DOHH2 (cell line): ENCODE results near the gene ADPRM.
"Not testable (repeated sequence)": the region's sequence is repeated elsewhere in the genome, so short reads cannot be mapped to it uniquely, and the experiment has no call there.

ENCODE experiments used
- H3F3A ChIP-seq: fragments of 200-600 bp; sonication (generic), shearing (Covaris generic); 2 replicates; pipeline ENCODE4 v1.6.0; 2016; ENCODE audit warnings: antibody characterized with exemption, mild to moderate bottlenecking; ENCODE audit not compliant: control insufficient read depth, insufficient read depth
- H3K27ac ChIP-seq: fragments of 200-600 bp; sonication (generic); 2 replicates; pipeline ENCODE4 v1.5.1; 2014; ENCODE audit warnings: low read depth, mild to moderate bottlenecking, low read length, moderate library complexity
- H3K27me3 ChIP-seq: fragments of 200-600 bp; sonication (generic); 2 replicates; pipeline ENCODE4 v1.6.1; 2014; ENCODE audit warnings: mild to moderate bottlenecking, low read length, mixed read lengths; ENCODE audit not compliant: control insufficient read depth
- H3K36me3 ChIP-seq: fragments of 200-600 bp; sonication (generic); 2 replicates; pipeline ENCODE4 v1.6.1; 2014; ENCODE audit warnings: mild to moderate bottlenecking, low read length, moderate library complexity, mixed read lengths; ENCODE audit not compliant: control insufficient read depth
- H3K4me1 ChIP-seq: fragments of 200-600 bp; sonication (generic); 2 replicates; pipeline ENCODE4 v1.6.1; 2014; ENCODE audit warnings: mild to moderate bottlenecking, low read length, mixed read lengths; ENCODE audit not compliant: control insufficient read depth
- H3K4me2 ChIP-seq: fragments of 200-600 bp; sonication (generic); 2 replicates; pipeline ENCODE4 v1.6.0; 2014; ENCODE audit warnings: mild to moderate bottlenecking, low read length, moderate library complexity
- H3K4me3 ChIP-seq: fragments of 200-600 bp; sonication (generic); 2 replicates; pipeline ENCODE4 v1.5.1; 2014; ENCODE audit warnings: mild to moderate bottlenecking, low read length, mixed read lengths
- H3K79me2 ChIP-seq: fragments of 200-600 bp; sonication (generic); 2 replicates; pipeline ENCODE4 v1.6.1; 2014; ENCODE audit warnings: mild to moderate bottlenecking, low read length, mixed read lengths; ENCODE audit not compliant: control insufficient read depth
- H3K9me2 ChIP-seq: fragments of 200-600 bp; sonication (generic); replicated peaks from 2 replicates; pipeline ENCODE4 v1.6.1; 2014; ENCODE audit warnings: mild to moderate bottlenecking, low read length, mixed read lengths; ENCODE audit not compliant: control insufficient read depth
- H3K9me3 ChIP-seq: fragments of 200-600 bp; sonication (generic); 2 replicates; pipeline ENCODE4 v1.6.1; 2014; ENCODE audit warnings: antibody characterized with exemption, low read length, mixed read lengths; ENCODE audit not compliant: control insufficient read depth, insufficient read depth
- H4K20me1 ChIP-seq: fragments of 200-600 bp; sonication (generic); 2 replicates; pipeline ENCODE4 v1.6.0; 2014; ENCODE audit warnings: low read depth, mild to moderate bottlenecking, antibody characterized with exemption, low read length, moderate library complexity; ENCODE audit not compliant: control insufficient read depth, insufficient read depth
- EZH2phosphoT487 ChIP-seq: fragments of 200-600 bp; sonication (generic); IDR thresholded peaks from 2 replicates; pipeline ENCODE4 v1.6.1; 2017; ENCODE audit warnings: borderline replicate concordance, mild to moderate bottlenecking, antibody characterized with exemption, low read length, moderate library complexity, mixed read lengths
- TF ChIP-seq, protein P1 (sequence below): fragments of 200-600 bp; sonication (generic); IDR thresholded peaks from one replicate; pipeline ENCODE4 v1.5.1; 2014; ENCODE audit warnings: antibody characterized with exemption, mild to moderate bottlenecking, low read depth, low read length; ENCODE audit not compliant: poor library complexity, severe bottlenecking

Gene ADPRM

GRCh38 chr17:10727192-10727591 is 29.8 kb downstream of the ADPRM start:
- no peaks in the 10 kb centered on the region for H3F3A ChIP-seq
- no peaks in the 10 kb centered on the region for H3K79me2 ChIP-seq
- H3K27me3 ChIP-seq: peaks cover 42% of the 10 kb centered on the region
- no peaks in the 10 kb centered on the region for H3K9me3 ChIP-seq
- TF ChIP-seq, protein P1, sequence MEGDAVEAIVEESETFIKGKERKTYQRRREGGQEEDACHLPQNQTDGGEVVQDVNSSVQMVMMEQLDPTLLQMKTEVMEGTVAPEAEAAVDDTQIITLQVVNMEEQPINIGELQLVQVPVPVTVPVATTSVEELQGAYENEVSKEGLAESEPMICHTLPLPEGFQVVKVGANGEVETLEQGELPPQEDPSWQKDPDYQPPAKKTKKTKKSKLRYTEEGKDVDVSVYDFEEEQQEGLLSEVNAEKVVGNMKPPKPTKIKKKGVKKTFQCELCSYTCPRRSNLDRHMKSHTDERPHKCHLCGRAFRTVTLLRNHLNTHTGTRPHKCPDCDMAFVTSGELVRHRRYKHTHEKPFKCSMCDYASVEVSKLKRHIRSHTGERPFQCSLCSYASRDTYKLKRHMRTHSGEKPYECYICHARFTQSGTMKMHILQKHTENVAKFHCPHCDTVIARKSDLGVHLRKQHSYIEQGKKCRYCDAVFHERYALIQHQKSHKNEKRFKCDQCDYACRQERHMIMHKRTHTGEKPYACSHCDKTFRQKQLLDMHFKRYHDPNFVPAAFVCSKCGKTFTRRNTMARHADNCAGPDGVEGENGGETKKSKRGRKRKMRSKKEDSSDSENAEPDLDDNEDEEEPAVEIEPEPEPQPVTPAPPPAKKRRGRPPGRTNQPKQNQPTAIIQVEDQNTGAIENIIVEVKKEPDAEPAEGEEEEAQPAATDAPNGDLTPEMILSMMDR: no peak
- TF ChIP-seq EZH2phosphoT487: no peak
- peaks cover 4% of the 10 kb centered on the region for H3K4me1 ChIP-seq
- no peak overlapping the region for H3K4me2 ChIP-seq
- H4K20me1 ChIP-seq: no peaks in the 10 kb centered on the region
- no peak overlapping the region for H3K27ac ChIP-seq
- H3K4me3 ChIP-seq: no peak overlapping the region
- no peaks in the 10 kb centered on the region for H3K36me3 ChIP-seq
- no peaks in the 10 kb centered on the region for H3K9me2 ChIP-seq

- H3K27ac ChIP-seq: no peak overlapping the region
Measured at GRCh38 chr17:10728331-10728892, 31.0 kb downstream of the ADPRM start.

GRCh38 chr17:10729334-10730193 is 32.2 kb downstream of the ADPRM start, which contains the start of gene TMEM220:
Gene TMEM220 (minus strand): TSS chr17:10730023. CDS start chr17:10729851, 172 bp downstream.
- H3K9me3 ChIP-seq: no peaks in the 10 kb centered on the region
- H3K4me2 ChIP-seq: peak within 1 kb of the TSS; percentile 62
- H3K27me3 ChIP-seq: peaks cover 51% of the 10 kb centered on the region
- H3K79me2 ChIP-seq: no peaks in the 10 kb centered on the region
- no peaks in the 10 kb centered on the region for H3K9me2 ChIP-seq
- no peak within 1 kb of the TSS for H3K27ac ChIP-seq
- TF ChIP-seq, protein P1: no peak
- peak; percentile 90 for TF ChIP-seq EZH2phosphoT487
- H3K4me3 ChIP-seq: peak within 1 kb of the TSS; percentile 59
- no peaks in the 10 kb centered on the region for H4K20me1 ChIP-seq
- no peaks in the 10 kb centered on the region for H3F3A ChIP-seq
- peaks cover 4% of the 10 kb centered on the region for H3K4me1 ChIP-seq
- H3K36me3 ChIP-seq: no peaks in the 10 kb centered on the region

More at GRCh38 chr17:10728331-10728892, 31.0 kb downstream of the ADPRM start:
- Histone ChIP-seq H3K79me2 (no peaks in the 10 kb centered on the region), H3K4me1 (peaks cover 4% of the 10 kb centered on the region), H3F3A (no peaks in the 10 kb centered on the region), H3K9me3 (no peaks in the 10 kb centered on the region), H3K36me3 (no peaks in the 10 kb centered on the region), H3K4me2 (no peak overlapping the region), H3K27me3 (peaks cover 46% of the 10 kb centered on the region), H3K4me3 (no peak overlapping the region), H3K9me2 (no peaks in the 10 kb centered on the region), H4K20me1 (no peaks in the 10 kb centered on the region)
- TF ChIP-seq EZH2phosphoT487: no peak
- TF ChIP-seq, protein P1: no peak

DNA sequence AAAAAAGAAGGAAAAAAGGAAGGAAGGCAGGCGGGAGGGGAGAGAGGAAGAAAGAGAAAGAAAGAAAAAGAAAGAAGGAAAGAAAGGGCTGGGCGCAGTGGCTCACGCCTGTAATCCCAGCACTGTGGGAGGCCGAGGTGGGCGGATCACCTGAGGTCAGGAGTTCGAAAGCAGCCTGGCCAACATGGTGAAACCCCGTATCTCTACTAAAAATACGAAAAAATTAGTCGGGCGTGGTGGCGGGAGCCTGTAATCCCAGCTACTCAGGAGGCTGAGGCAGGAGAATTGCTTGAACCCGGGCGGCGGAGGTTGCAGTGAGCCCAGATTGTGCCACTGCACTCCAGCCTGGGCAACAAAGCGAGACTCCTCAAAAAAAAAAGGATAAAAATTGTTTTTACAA is 32.9 kb downstream of the ADPRM start:
- not testable (repeated sequence) for H4K20me1 ChIP-seq, H3F3A ChIP-seq, H3K27ac ChIP-seq, H3K9me2 ChIP-seq, H3K79me2 ChIP-seq, H3K36me3 ChIP-seq, H3K9me3 ChIP-seq, H3K4me1 ChIP-seq
- Histone ChIP-seq H3K4me2 (peak overlapping the region; percentile 62), H3K27me3 (peaks cover 51% of the 10 kb centered on the region), H3K4me3 (peak overlapping the region; percentile 59)
